Hematopoietic multipotent progenitor cell treated with erythropoietin and hydrocortisone succinate and interleukin-3 and kit ligand, for 8 days (in vitro differentiated cells): ENCODE results near the gene HS6ST2.
"Not testable (repeated sequence)": the region's sequence is repeated elsewhere in the genome, so short reads cannot be mapped to it uniquely, and the experiment has no call there.

Source experiments
- DNase-seq: peaks from one replicate; pipeline ENCODE4 v3.0.0-alpha.2; 2015

The HS6ST2 gene

DNA sequence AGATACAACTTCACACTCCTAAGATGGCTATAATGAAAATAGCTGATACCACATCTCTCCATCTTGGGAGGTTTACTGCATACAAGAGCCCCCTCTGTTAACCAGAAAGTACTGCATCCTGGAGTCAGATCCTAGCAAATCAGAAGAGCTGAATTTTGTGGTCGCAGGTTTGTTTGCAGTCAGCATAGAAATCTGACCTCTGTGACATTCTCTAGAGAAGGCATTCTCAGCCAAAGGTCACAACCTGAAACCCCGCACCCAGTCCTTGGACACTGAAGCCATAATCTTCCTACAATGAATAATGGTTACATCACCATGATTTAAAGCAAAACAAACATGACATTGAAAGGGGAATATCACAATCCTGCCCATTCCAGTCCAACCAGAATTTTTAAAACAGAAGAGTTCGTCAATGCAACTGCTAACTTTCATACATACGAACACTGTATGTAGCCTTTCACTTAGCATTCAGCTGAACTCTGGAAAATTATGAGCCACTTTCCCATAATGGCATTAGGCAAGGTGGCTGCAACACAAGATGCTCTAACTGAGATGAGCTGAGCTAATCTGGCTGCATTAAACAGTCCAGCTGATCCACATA is 17.6 kb downstream of the HS6ST2 start:
- no peak for DNase-seq

DNA sequence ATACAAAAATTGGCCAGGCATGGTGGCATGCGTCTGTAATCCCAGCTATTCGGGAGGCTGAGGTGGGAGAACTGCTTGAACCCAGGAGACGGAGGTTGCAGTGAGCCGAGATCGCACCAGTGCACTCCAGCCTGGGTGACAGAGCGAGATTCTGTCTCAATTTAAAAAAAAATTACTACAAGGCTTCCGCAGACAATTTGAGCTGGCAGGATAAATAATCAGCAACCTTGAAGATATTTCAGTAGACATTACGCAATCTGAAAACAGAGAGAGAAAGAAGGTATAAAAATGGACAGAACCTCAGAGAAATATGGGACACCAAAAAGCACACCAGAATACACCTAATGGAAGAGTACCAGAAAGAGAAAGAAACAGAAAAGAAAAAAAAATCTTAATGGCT is 25.3 kb downstream of the HS6ST2 start:
- DNase-seq: no peak

DNA sequence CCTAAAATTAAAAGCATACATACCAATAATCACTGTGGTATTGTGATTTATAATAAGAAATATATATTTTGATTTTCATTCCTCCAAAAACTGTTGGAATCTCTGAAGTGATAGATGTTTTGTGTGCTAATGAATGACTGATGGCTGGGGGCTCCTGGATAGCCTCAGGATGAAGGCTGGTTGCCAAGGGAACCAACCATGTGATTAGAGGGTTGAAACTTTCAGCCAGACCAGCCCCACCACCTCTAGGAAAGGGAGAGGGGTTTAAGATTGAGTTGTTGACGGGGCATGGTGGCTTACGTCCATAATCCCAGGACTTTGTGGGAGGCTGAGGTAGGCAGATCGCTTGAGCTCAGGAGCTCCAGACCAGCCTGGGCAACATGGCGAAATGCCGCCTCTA is 34.0 kb downstream of the HS6ST2 start:
- DNase-seq: no peak

DNA sequence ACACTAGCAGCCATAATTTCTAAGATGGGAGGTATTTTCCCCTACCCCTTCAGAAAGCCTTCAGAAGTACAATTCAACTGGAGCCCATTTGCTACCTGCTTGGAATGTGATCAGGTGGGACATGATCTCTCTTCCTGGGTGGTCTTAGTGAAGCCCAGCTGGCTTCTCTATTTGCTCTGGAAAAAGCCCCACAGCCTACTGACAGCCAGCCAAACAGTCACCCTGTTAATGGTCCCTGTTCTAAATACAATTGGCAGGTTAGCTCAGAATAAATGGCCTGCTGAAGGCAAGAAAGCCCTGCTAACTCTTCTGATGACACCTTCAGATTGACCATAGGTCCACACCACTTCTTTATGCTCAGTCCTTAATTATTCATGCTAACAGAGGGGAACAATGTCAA is 39.9 kb downstream of the HS6ST2 start:
- DNase-seq: no peak

DNA sequence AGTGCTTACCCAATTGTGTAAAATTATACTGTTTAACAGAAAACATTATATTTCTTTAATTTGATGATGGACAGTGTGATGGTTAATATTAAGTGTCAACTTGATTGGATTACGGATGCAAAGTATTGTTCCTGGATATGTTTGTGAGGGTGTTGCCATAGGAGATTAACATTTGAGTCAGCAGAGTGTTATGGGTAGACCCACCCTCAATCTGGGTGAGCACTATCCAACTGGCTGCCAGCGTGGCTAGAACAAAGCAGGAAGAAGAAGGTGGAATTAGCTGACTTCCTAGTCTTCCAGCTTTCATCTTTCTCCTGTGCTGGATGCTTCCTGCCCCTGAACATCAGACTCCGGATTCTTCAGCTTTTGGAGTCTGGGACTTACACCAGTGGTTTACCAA is 42.1 kb downstream of the HS6ST2 start:
- no peak for DNase-seq

DNA sequence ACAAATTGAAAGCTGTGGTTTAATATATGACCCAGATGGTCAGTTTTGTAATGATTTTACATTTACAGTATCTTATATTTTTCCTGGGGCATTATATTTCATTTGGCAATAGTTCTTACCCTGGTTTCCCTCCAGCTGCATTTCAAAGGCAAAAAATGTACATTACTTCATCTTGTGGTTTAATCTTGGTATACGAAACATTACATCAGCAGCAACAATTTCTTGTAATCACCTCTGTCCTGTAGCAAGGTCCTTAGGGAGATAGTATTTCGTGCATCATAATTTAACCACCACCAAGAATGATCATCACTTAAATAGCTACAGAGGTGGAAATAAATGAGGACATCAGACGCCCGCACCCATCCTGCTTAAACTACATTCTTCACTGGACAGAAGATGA is 48.8 kb downstream of the HS6ST2 start:
- no peak for DNase-seq

DNA sequence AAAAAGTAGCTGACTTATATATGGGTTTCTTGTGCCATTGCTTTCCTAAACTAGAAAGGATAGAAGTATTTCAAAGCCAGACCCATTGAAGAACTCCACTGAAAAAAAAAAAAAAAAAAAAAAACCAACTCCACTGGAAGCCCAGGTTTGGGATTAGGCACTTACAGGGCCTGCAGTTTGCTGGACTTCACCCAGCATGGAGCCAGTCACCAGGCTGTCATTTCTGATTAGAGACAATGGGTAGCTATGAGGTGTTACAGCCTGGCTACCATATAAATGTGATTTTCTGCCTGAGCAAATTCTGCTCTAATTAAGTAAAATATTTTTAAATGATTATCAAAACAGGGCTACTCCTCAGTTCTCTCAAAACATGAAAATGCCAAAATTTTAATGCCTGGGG is 49.5 kb downstream of the HS6ST2 start:
- no peak for DNase-seq

DNA sequence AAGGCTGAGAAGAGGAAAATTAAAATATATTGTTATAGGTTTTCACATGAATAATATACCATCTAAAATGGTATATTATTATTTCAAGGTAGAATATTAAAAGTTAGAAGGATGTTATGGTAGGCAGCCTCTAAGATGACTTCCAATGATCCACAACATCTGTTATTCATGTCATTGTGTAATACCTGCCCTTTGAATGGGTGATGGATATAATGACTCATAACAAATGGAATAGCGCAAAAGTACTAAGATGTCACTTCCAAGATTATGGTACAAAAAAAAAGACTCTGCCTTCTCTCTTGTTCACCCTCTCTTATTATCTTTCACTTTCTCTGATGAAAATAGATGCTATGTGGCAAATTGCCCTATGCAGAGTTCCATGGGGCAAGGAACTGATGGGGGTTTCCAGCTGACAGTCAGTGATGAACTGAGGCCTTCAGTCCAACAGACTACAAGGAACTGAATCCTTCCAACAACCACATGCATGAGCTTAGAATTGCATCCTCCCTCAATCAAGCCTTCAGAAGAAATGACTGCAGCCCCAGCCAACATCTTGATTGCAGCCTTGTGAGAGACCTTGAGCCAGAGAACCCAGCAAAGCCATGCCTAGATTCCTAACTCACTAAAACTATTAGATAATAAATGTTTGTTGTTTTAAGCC is 57.7 kb downstream of the HS6ST2 start:
- DNase-seq: no peak

DNA sequence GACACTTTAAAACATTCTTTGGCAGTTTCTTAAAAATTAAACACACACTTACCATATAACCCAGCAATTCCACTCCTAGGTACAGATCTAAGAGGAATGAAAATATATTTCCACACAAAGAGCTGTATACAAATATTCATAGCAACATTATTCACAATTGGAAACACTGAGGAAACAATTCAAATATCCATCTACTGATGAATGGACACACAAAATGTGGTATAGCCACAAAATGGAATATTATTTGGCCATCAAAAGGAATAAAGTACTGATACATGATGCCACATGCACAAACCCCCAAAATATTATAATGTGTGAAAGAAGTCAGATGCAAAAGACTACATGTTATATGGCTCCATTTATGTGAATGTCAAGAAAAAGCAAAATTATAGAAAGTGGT is 70.9 kb downstream of the HS6ST2 start:
- DNase-seq: no peak

DNA sequence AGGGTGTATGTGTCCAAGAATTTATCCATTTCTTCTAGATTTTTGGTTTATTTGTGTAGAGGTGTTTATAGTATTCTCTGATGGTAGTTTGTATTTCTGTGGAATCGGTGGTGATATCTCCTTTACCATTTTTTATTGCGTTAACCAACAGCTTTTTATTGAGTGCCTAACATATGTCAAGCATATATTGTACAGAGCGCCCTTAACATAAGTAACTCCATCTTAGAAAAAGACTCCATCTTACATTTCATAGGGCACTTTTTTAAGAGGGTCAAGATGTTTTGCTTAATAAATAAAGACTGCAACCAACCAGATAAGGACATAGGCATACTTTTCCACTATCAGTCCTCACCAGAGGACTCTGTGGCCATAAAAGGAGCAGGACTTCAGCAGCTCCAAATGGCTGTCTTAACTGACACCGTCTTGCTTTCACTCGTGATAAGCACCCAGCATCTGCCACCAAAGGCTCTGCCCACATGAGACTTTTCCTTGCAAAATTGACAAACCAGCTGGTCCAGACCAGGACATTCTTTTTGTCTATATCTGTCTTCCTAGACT is 75.0 kb downstream of the HS6ST2 start:
- DNase-seq: peak; percentile 59

DNA sequence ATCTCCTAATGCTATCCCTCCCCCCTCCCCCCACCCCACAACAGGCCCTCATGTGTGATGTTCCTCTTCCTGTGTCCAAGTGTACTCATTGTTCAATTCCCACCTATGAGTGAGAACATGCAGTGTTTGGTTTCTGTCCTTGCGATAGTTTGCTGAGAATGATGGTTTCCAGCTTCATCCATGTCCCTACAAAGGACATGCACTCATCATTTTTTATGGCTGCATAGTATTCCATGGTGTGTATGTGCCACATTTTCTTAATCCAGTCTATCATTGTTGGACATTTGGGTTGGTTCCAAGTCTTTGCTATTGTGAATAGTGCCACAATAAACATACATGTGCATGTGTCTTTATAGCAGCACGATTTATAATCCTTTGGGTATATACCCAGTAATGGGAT is 77.7 kb downstream of the HS6ST2 start:
- DNase-seq: not testable (repeated sequence)

DNA sequence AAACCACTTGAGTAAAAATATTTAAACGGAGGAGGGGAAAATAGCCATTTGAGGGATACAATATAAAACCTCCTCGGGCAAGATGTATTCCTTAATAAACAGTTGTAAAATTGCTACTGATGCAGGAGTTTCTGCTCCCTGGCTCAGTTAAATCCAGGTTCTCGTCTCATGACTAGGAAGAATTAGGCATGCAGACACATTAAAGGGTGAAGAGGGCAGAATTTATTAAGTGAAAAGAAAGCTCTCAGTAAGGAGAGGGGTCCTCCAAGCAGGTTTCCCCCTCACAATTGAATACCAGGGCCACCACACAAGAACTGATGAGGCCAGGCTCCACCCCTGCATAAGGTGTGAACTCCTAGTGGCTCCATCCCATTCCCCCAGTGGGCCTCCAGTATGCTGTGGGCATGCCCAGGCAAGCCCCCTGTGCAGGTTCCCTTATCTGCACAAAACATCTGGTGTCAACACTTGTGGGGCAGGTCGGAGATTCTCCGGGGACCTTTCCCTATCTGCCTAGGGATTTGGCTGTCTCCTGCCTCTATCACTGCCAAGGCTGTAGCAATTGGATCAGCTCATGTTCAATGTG is 80.4 kb downstream of the HS6ST2 start:
- DNase-seq: peak; percentile 5

DNA sequence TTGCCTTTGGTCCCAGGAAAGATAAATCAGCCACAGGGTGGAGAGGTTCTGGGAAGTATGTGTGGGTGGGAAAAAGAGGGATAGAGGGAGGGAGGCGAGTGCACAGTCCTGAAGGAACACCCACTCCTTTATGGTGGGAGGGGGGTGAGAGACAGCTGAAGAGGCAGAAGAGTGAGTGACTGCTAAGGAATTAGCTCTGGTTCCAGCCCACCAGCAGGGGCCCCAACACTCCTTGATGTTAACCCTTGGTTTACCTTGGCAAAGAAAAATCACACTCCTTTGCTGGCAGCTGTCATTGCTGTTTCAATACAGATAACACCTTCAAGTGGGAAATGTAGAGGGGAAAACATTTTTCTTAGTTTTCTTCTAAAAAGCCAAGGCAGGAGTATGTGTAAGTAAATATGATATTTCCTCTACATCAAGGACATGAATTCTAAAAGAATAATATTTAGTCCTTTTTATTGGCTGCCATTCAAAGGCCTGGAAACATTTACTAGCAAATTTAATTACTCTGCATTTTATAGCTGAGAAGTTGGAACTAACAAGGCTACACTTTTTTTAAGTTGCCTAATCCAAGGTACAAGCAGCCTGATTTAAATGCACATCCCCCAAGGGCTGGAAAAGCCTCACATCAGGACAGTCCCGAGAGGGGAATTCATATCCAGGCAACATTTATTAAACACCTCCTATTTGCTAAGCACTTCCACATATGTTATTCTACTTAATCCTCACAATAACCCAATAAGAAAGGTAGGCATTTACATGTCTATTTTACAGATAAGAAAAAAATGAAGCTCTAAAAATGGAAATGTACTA is 81.7 kb downstream of the HS6ST2 start:
- DNase-seq: no peak

DNA sequence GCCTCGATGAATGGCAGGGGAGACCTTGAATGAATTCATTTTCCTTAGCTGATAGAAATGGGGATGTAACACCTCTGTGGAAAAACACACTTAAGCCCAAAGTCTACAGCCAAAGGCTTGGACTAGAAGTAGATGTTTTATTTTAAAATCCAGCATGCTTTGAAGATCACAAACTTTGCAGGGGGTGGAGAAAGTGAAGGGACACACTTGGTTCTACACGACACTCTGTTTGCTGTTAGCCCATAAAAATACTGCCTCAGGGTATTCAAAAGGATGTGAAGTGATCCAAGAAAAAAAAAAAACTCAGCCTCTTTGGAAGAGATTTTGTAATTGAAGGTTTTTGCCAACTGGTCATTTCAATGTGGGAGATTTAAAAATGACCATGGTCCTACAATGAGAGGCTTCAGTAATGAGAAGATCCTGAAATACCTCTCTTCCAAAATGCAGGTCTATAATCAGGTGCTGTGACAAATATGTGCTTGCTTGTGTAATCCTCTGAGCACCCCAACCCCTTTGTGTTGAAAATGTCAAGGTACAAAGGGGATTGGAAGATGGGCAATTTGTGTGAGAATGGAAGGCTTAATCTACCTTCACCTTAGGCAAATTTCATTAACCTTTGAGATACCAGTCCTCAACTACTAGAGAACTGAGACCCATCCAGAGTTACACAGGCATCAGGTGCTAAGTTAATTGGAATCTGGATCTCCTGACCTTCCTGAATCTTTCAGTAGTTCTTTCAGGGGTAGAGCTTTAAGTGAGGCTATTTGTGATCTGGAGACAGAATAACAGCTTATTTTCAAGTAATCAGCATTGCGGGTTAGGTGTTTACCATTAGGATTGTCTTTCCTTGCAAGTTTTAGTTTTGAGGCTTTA is 82.5 kb downstream of the HS6ST2 start:
- DNase-seq: no peak

DNA sequence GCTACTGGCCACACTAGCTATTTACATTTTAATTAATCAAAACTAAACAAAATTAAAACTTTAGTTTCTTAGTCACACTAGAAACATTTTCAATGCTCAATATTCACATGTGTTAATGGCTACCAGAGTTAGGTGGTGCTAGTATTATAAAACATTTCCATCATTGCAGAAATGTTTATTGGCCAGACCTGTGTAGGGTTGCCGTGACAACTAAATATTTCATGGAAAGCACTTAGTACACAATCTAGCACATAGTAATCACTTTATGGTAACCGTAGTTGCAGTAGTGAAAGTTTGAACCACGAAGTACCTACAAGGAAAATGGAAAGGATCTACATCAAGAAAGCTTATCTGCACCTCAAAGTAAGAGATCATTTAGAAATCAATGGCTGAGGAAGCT is 95.9 kb downstream of the HS6ST2 start:
- no peak for DNase-seq

DNA sequence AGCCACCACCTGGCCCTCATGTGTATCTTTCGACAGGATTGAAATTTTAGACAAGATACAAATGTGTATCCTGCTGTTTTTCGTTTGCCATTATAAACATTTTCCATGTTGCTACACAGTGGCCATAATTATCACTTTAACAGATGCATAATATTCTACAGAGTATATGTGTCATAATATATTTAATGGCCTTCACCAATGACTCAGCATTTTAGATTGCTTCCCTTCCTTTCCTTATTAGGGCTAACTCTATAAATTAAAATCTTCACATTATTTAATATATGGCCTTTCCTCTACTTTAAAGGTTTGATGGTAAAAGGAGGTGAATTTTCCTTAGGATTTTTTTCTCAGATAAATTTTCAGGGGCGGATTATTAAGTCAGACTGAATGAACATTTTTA is 97.4 kb downstream of the HS6ST2 start:
- DNase-seq: no peak

DNA sequence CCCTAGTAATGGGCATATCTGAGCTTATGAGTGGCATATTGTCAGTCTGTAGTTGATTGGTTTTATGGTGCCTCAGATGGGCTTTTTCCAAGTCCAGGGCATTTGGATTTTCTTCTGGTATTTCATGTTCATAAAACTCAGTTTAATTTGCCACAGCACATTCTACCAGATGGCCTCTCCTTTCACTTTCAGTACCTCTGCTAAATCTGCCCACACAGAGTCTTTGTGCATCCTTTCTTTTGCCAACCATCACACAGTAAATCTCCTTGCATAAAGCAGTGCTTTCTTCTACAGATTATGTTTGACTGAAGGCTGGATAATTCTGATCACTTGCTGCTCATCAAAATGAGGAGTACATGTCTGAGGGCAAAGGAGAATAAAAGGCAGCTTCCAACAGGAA is 98.2 kb downstream of the HS6ST2 start:
- no peak for DNase-seq

DNA sequence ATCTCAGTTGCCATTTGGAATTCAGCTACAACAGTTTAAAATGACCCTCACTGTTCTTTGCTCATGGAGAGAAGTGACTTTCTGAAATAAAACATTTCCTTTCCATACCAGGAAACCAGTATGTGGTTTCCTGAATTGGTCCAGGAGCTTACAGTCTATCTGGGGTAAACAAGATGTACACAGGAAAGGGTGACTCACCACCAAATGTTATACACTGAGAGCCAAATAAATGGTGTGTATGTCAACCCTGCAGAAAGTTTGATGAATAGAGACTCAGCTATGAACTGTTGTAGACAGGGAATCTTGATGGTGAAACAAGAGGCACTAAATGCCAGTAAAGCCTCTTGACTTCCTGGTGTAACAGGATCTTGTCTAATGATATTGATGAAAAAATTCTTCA is 100.4 kb downstream of the HS6ST2 start:
- DNase-seq: no peak

DNA sequence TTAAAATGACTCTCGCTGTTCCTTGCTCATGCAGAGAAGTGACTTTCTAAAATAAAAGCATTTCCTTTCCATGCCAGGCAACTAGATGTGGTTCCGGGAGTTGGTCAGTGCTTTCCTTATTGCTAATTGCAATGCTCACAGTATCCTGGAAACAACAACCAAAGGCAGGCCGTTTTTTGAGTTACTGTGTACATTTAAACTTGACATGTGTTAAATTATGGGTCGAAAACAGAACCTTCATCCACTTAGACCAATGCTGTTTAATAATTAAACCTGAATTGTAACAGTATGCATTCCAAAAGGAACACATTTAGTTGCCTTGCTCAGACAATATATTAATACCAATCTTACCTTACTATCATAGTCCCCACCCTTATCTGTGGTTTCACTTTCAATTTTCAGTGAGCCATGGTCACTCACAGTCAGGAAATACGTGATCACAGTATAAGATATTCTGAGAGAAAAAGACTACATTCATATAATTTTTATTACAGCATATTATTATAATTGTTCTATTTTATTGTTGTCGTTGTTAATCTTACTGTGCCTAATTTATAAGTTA is 102.6 kb downstream of the HS6ST2 start:
- no peak for DNase-seq

DNA sequence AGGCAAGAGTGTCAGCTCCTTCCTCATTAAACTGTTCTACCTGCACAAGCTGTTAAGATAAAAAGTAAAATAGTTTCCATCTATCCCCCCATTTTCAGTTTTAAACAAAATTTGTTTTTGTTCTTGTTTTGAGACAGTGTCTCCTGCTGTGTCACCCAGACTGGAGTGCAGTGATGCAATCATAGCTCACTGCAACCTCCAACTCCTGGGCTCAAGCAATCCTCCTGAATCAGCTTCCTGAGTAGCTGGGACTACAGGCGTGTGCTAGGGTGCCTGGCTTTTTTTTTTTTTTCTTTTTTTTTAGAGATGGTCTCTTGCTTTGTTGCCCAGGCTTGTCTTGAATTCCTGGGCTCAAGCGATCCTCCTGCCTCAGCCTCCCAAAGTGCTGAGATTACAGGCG is 105.4 kb downstream of the HS6ST2 start:
- no peak for DNase-seq

DNA sequence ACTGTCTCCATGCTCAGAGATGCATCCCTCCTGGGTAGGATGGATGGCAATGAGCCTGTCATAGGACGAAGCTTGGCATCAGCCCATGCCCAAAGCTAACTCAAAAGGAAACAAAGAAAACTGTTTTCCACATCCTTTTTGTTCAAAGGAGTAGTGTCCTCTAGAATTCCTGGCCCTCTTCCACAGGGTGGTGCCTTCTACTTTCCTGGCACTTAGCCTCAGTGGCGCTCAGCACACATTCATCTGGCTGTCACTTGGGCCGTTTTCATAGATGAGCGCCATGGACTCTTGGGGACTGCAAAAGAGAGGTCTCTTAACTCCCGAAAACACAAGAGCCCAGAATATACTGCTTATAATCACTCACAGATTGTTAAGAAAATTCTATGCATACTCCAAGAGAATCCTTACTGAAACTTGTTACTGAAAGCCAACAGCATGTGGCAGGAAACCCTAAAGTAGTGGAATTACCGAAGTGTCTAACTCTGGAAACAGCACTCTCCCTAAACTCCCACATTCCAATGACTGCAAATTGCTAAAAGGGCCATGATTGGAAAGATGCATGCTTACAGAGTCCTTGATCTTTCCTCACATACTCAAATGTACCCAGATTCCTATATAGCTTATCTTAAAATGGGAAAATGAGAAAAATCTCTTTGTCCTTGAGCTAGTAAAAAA is 110.0 kb downstream of the HS6ST2 start:
- DNase-seq: no peak

DNA sequence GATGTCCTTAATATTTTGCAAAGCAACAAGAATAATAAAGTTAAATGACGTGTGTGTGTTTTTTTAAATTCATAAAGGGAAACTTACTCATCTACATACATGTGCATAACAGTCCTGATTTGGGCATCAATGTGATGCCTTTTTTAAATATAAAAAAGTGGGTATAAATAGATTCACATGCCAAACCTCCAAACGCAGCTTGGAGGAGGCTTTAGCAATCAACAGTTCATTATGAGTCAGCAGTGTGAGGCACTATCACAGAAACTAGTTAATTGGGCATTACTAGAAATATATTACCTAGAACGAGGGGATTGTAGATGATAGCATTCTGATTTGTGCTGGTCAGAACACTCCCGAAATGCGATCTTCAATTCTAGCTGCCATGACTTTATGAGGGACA is 115.1 kb downstream of the HS6ST2 start:
- no peak for DNase-seq
